GM18505 (cell line): ENCODE measurements around the gene CCNL1.
A peak's percentile ranks its signal among the peaks of the same experiment; 100 is the strongest.

Experiments
- ATAC-seq: cut with Tn5 transposase; IDR thresholded peaks from one replicate; pipeline ENCODE4 v1.9.1; 2021; ENCODE audit not compliant: unreplicated experiment
- POLR2A ChIP-seq: IDR thresholded peaks from 4 replicates; pipeline ENCODE4 v1.6.1; 2011; ENCODE audit warnings: borderline replicate concordance; ENCODE audit not compliant: insufficient read depth, insufficient read length; ENCODE audit errors: extremely low read depth

The CCNL1 gene

DNA sequence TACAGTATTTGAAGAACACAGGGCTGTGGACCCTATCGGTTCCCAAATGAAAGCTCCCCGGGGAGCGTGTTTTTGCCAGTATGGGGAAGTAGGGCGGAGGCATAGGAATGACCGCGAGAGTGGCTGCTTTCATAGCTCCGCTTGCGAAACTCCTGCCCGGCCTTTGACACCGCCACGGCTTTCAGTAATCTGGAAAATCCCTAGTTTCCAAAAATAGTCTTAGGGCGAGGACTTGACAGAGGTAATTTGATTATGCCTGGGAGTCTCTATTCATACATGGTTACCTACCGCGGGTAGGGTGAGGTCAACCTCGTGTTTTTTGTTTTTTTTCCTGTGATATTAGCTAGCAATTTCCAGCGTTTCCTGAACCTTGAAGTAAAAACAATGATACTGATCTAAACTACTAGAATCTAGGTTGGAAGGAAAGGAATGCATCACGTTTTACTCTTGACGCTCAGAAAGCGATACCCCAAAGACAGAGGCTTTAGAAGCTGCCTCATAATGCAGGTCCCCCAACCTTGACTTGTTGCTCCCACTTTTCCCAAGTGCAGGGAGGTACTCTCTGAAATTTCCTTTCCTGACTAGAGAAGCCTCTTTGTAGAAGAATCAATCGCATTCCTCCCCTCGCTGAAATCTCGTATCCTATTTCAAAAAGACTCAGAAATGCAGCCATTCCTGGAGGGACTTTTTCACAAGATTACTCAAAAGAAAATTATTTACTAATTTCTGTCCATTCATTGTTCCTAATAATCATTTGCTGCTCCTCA, 894 bp upstream of the CCNL1 start:
- TF ChIP-seq POLR2A = no peak
- peak; percentile 31 for ATAC-seq

DNA sequence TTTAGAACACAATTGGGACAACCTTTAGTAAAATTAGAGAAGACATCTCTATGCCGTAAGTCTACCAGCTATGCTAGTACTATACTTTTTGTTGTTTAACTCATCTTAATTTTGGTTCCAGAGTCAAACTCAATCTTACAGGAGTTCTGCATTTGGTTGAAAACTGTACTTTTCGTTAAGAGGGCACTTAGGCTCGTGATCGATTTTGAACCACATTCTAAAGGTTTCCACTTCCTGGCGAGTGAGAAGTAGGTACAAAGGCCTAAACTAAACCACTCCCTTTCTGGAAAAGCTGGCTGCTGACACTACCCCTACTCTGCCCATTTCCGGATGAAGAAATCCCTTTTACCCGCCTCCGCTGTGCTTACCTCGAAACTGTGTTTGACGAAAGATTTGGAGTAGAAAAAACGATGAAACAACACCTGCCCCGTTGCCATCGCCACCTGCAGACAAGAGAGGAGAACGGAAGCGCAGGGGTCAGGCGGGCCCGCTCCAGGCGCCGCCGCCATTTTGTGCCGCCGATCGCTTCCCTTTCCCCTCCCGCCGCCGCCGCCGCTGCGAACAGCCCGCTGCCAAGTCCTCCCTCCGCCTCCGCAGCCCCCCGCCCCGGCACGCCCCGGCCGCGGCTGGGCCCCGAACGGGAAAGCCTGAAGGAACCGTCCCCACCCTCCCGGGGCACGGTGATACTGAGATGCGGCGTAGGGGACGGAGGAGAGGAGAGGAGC, 748 bp downstream of the CCNL1 start:
- peak; percentile 40 for ATAC-seq
- TF ChIP-seq POLR2A = no peak

DNA sequence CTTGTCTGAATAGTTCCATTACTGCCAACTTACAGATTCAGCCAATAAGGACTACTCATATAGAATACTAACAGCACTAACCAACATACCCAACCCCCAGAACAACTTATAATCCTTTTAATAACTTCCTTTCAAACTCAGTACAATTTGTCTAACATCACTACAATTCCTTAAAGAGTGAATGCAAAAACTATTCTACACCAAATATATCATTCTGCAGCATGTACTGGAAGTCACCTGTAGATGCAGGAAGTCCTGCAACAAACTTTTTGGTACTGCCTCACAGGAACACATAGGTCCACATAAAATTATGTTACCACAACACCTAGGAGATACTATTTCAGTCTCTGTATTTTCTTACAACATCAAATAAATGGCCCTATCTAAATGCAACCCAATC, 2.1 kb downstream of the CCNL1 start:
- no peak for TF ChIP-seq POLR2A
- ATAC-seq = no peak

DNA sequence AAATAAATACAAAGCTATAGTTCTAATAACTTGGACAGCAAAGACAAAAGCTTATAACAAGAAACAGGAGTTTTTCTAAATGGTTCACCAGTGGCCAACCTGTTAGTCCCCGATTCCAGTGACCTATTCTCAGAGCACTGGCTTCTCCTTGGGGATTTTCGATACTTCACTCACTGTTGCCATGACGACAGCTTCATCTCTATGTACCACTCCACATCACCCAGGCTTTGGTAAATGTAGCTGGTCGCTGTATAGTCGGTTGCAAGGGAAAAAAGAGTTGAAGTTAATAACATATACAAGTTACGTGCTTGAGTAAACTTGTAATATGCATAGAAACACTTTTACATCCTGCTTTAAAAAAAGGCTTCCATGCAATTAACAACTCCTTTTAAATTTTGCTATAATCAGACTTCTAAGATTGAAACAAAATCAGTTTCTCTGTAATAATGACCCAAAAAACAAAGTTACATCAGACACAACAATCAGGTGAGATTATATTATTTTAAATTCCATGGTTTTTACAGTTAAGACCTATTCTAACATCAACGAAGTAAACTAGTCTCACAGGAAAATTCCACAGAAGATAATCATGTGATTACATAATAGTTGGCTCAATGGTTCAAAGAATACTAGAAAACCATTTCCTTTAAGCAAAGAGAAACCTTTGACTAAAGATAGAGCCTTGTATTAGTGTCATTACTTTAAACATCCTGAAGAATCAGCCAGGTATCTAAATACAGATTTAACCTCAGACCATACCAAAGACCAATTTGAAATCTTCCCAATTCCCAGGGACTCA, 2.9 kb downstream of the CCNL1 start:
- TF ChIP-seq POLR2A = no peak
- no peak for ATAC-seq

DNA sequence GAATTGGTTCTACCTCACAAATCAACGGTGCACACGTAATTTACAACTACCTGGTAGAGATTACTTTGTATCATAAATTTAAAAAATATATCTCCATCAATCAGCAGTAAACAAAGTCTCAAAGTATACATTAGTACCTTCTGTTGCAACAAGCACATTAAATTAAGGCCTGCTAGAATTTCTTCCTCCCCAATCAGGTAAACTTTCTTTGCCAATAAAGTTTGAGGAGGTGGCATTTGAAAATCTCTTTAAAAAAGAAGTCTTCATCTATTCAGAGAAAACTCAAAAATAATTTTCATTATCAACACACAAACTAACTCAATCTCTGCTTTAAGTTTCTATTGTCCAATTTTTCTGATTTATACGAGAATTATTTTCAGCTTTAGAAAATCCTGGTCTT, 4.4 kb downstream of the CCNL1 start:
- TF ChIP-seq POLR2A = no peak
- no peak for ATAC-seq

DNA sequence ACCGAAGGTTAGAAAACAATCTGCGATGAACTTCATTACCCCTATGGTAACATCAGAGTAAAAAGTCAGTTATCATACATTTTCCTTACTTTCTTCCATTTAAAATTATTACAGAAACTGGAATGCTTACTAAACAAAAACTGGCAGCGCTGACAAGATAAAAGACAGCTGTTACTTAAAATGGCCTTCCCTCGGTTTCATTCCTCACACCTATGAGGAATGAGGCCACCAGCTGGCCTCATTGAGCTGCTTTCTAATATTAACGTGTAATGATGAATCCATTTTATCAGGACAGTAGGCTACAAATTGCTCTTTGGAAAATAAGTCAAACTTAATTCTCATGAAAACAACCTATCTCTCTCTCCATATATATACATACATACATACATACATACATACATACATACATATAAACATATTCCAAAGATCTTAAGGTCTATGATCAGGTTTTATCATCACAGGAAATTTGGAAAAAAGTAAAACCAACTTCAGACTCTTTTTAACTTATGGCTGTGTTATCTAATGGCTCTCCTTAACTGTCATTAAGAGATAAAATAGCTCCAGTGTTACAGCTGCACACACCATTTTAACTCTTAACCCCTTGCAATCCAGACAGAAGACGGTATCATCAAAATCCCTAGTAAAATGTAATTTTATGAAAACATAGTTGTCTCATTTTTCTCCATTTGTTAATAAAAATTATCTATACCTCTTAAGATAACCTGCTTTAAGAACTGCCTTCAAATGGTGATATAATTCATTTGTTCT, 5.2 kb downstream of the CCNL1 start:
- TF ChIP-seq POLR2A = no peak
- ATAC-seq = no peak

DNA sequence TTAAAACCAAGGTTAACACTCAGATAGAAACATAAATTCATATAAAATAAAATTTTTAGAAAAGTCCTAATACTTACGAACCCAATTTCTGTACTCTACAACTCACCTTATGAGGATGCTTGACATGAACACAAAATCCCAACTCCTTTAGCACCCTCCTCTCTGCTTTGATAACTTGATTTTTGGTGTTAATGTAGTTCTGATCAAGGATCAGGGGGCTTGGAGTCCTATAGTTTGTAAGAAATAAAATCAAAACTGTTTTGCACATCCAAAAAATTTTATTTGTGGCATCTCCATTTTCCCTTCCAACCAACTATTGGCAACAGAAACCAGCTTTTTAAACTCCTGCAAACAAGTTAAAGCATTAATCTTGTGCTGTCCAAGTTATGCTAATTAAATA, 7.0 kb downstream of the CCNL1 start:
- TF ChIP-seq POLR2A = no peak
- ATAC-seq = no peak

DNA sequence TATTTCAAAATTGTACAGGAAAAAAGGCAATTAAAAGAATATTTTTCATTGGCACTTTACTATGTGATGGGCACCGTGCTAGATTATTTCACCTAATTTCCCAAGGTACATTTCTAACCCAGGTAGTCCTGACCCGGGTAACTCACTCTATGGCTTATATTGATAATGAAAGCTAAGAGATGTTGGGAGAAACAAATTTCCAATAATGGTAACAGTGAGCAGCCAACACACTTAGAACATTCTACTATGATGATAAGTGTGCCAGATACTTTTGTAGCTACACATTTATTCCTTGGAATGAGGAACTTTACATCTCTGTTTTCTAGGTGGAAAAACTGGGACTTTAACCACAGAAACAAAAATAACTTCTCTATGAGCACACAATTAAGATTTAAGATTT, 7.5 kb downstream of the CCNL1 start:
- no peak for ATAC-seq
- no peak for TF ChIP-seq POLR2A

DNA sequence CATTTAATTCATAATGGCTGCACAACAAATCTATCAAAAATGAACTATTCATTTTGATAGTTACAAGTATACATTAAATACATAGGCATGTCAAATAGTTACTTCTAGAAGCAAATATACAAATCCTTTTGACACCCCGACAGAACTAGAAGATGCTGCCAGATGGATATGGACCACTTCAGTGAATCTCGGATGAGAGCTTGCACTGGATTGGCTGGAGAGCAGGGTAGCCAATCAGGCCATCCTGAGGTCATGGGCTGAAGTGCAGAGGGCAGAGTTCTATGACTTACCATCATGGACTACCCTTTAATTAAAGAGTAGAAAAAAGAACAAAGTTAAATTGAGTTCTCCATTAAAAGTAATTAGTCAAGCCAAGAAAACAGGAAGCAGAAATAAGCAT, 8.3 kb downstream of the CCNL1 start:
- ATAC-seq = no peak
- peak; percentile 4 for TF ChIP-seq POLR2A

DNA sequence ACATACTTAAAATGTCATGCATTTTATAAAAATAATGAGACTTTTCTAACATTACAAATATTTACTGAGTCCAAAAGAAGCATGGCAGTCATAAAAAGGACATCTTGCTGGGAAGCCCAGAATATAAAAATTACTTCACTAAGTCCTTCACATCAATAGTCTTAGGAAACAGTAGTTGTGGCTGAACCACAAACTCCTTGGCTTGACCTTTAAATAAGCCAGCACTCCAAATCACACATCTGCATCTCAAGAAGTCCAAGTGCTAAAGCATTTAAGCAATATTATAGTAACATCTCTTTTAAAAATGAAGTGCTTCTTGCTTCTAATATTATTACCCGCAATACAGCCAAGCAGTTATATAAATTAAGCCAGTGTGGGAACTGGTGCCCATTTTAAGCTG, 8.8 kb downstream of the CCNL1 start:
- no peak for TF ChIP-seq POLR2A
- ATAC-seq = no peak

DNA sequence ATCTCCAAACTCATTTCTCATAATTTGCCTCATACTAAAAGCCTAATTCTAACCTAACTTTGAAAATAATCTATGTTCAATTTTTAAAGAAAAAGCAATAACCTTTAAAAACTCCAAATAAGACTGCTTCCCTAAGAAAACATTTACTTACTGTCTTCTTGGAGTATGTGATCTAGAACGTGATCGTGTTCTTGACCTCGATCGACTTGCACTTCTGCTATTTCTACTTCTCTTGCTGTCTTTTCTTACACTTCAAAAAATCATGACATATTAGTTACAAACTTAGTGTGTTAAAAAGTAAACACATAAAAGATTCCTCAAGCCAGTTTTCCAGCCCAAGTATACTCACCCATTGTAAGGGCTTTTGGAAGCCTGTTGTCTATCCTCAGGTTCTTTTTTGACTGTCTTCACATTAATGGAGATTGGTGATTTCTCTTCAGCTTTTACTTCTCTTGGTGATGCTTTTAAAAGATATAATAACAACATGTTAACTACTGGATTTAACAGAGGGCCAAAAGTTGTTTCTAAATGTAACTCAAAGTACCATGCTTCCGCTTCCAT, 10.7 kb downstream of the CCNL1 start:
- TF ChIP-seq POLR2A = no peak
- ATAC-seq = no peak

DNA sequence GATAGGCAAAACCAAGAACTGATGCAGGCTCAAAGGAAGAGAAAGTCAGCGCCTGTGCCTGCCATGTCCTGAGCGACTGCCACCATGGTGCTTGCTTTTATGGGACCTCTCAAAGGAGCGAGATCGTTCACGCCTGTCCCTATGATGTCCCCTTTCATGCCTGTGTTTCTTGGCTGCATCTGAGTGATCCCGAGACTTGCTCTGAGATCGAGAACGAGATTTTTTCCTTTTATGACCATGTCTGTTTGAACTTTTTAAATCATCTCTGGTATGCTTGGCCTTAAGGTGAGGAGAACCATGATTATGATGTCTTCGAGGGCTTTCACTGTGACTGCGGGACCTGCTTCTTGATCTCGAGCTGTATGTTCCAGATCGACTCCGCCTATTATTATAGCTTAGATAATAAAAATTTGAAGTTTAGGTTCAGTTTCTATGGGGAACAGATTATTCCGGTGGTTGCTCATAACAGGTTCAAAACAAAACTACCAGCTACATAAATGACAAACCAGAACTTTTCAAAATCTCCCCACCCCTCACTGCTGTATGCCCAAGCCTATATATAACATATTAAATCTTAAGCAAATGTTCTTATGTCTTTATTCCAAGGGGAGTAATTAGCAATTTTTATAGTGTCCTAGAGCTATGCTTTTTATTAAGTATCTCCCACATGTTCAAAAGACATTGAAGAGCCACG, 11.6 kb downstream of the CCNL1 start:
- peak; percentile 40 for ATAC-seq
- peak; percentile 45 for TF ChIP-seq POLR2A
